H1 (cell line): ENCODE measurements around the gene SWT1. TPM values are rescaled to one million over a fixed set of nuclear protein-coding genes. Genes with fewer than 3 reads are reported as not detected.

Experiments
- CTCF ChIA-PET: fragments of 300-600 bp; sonication (Branson Sonifier 250); formaldehyde crosslinking; loops from one replicate; lab custom pipeline; 2021; ENCODE audit not compliant: partially characterized antibody; lab: Charles Lee
- POLR2A ChIA-PET: fragments of 300-600 bp; sonication (Branson Sonifier 250); formaldehyde crosslinking; loops from one replicate; lab custom pipeline; 2021; ENCODE audit warnings: inconsistent platforms; ENCODE audit not compliant: partially characterized antibody; lab: Charles Lee
- DNase-seq, 2 experiments: peaks; one replicate each; pipeline versions ENCODE4 v3.0.0 to v3.0.0-alpha.2; 2010 to 2022; ENCODE audit warnings: low spot score in 2 of 2, low read depth in 1 of 2, mixed read lengths in 1 of 2
- FAIRE-seq: peaks from 2 replicates; lab custom pipeline; 2011; peaks lifted over from hg19 to GRCh38; lab: Jason Lieb, UNC
- H2AFZ ChIP-seq: 2 replicates; pipeline ENCODE4 v1.8.1; 2012; ENCODE audit warnings: low read length, inconsistent platforms
- H2AK5ac ChIP-seq: 2 replicates; pipeline ENCODE4 v1.6.1; 2013; ENCODE audit warnings: low read depth, low read length
- H2BK120ac ChIP-seq: replicated peaks from 2 replicates; pipeline ENCODE3; 2013; ENCODE audit warnings: low read depth, low read length, inconsistent platforms
- H2BK12ac ChIP-seq: 2 replicates; pipeline ENCODE4 v1.6.1; 2013; ENCODE audit warnings: low read depth, low read length
- H2BK15ac ChIP-seq: 2 replicates; pipeline ENCODE4 v1.6.1; 2013; ENCODE audit warnings: low read length
- H2BK20ac ChIP-seq: 2 replicates; pipeline ENCODE4 v1.6.1; 2013; ENCODE audit warnings: low read length
- H2BK5ac ChIP-seq: 2 replicates; pipeline ENCODE4 v1.6.1; 2013; ENCODE audit warnings: low read depth, low read length
- H3K14ac ChIP-seq: 2 replicates; pipeline ENCODE4 v1.6.1; 2013; ENCODE audit warnings: inconsistent platforms; ENCODE audit not compliant: insufficient read length
- H3K18ac ChIP-seq: 2 replicates; pipeline ENCODE4 v1.6.1; 2013; ENCODE audit warnings: low read length; ENCODE audit errors: extremely low read depth
- H3K23ac ChIP-seq: 2 replicates; pipeline ENCODE4 v1.6.1; 2013; ENCODE audit warnings: inconsistent platforms; ENCODE audit not compliant: insufficient read length
- H3K23me2 ChIP-seq: 2 replicates; pipeline ENCODE4 v1.6.1; 2013; ENCODE audit warnings: low read depth, low read length
- H3K27ac ChIP-seq: 2 replicates; pipeline ENCODE4 v1.6.1; 2011; ENCODE audit warnings: low read depth, low read length, inconsistent platforms
- H3K27me3 ChIP-seq, 4 experiments: replicated peaks in 1 of 4; 1 replicate in 1 of 4; 2 replicates in 3 of 4; pipeline versions ENCODE4 v1.6.1 to v1.8.1; 2011 to 2013; ENCODE audit warnings: low read length in 3 of 4, mild to moderate bottlenecking in 3 of 4, inconsistent platforms in 2 of 4, mixed read lengths in 2 of 4, moderate library complexity in 1 of 4; ENCODE audit not compliant: control insufficient read depth in 3 of 4, insufficient read depth in 3 of 4; ENCODE audit errors: extremely low read depth in 1 of 4
- H3K36me3 ChIP-seq, 4 experiments: 2 replicates each; pipeline versions ENCODE4 v1.6.1 to v1.8.1; 2011 to 2013; ENCODE audit warnings: mild to moderate bottlenecking in 4 of 4, low read length in 3 of 4, moderate library complexity in 2 of 4, control low read depth in 1 of 4, inconsistent platforms in 1 of 4; ENCODE audit not compliant: insufficient read depth in 4 of 4, control insufficient read depth in 2 of 4
- H3K4ac ChIP-seq: replicated peaks from 2 replicates; pipeline ENCODE3; 2013; ENCODE audit warnings: low read length, low read depth, mixed read lengths, inconsistent platforms; ENCODE audit not compliant: insufficient read length
- H3K4me1 ChIP-seq, 4 experiments: replicated peaks in 1 of 4; 1 replicate in 1 of 4; 2 replicates in 3 of 4; pipeline versions ENCODE4 v1.6.1 to v1.8.1; 2011 to 2013; ENCODE audit warnings: low read length in 3 of 4, inconsistent platforms in 2 of 4, mixed read lengths in 1 of 4; ENCODE audit not compliant: insufficient read depth in 4 of 4, control insufficient read depth in 3 of 4
- H3K4me2 ChIP-seq, 2 experiments: 2 replicates each; pipeline versions ENCODE4 v1.6.1 to v1.8.1; 2011 to 2013; ENCODE audit warnings: low read depth in 2 of 2, low read length in 2 of 2, control low read depth in 1 of 2, inconsistent platforms in 1 of 2, mild to moderate bottlenecking in 1 of 2; ENCODE audit not compliant: insufficient read depth in 1 of 2
- H3K4me3 ChIP-seq, 4 experiments: fragments of 200-600, 300-600 bp in 1 of 4; sonication (generic), shearing (Covaris generic), sonication (Bioruptor Twin) in 1 of 4; 2 replicates each; pipeline versions ENCODE4 v1.5.1 to v1.8.1; 2011 to 2016; ENCODE audit warnings: low read length in 4 of 4, low read depth in 3 of 4, control low read depth in 2 of 4, inconsistent platforms in 2 of 4, mild to moderate bottlenecking in 2 of 4, mixed read lengths in 1 of 4, moderate library complexity in 1 of 4; ENCODE audit not compliant: insufficient read depth in 2 of 4; ENCODE audit errors: extremely low read depth in 1 of 4
- H3K56ac ChIP-seq: replicated peaks from 2 replicates; pipeline ENCODE3; 2013; ENCODE audit warnings: low read depth, mild to moderate bottlenecking, mixed read lengths, low read length, inconsistent platforms; ENCODE audit not compliant: insufficient read length
- H3K79me1 ChIP-seq: 2 replicates; pipeline ENCODE4 v1.6.1; 2013; ENCODE audit warnings: low read depth, low read length, control low read depth
- H3K79me2 ChIP-seq, 2 experiments: 2 replicates each; pipeline versions ENCODE4 v1.6.1 to v1.8.1; 2012 to 2013; ENCODE audit warnings: low read length in 2 of 2, mild to moderate bottlenecking in 2 of 2, inconsistent platforms in 1 of 2; ENCODE audit not compliant: insufficient read depth in 2 of 2, control insufficient read depth in 1 of 2
- H3K9ac ChIP-seq, 4 experiments: replicated peaks in 1 of 4; 1 replicate in 1 of 4; 2 replicates in 3 of 4; pipeline versions ENCODE4 v1.6.1 to v1.8.1; 2011 to 2013; ENCODE audit warnings: low read depth in 3 of 4, low read length in 3 of 4, control low read depth in 2 of 4, mild to moderate bottlenecking in 2 of 4, moderate library complexity in 2 of 4, inconsistent platforms in 1 of 4; ENCODE audit errors: extremely low read depth in 1 of 4
- H3K9me3 ChIP-seq, 2 experiments: 2 replicates each; pipeline versions ENCODE4 v1.6.1 to v1.8.1; 2012 to 2013; ENCODE audit warnings: mild to moderate bottlenecking in 2 of 2, moderate library complexity in 2 of 2, control low read depth in 1 of 2, inconsistent platforms in 1 of 2, low read depth in 1 of 2, low read length in 1 of 2, mixed read lengths in 1 of 2; ENCODE audit not compliant: insufficient read depth in 2 of 2
- H4K20me1 ChIP-seq, 2 experiments: replicated peaks in 1 of 2; 2 replicates each; pipeline versions ENCODE3 to v1.8.1; 2011 to 2013; ENCODE audit warnings: inconsistent platforms in 2 of 2, low read length in 2 of 2, mild to moderate bottlenecking in 1 of 2; ENCODE audit not compliant: insufficient read depth in 2 of 2, control insufficient read depth in 1 of 2
- H4K5ac ChIP-seq: 2 replicates; pipeline ENCODE4 v1.6.1; 2013; ENCODE audit warnings: low read length, low read depth, mixed read lengths, inconsistent platforms; ENCODE audit not compliant: insufficient read length
- H4K8ac ChIP-seq: 2 replicates; pipeline ENCODE4 v1.8.0; 2013; ENCODE audit warnings: mild to moderate bottlenecking, moderate library complexity, low read length, inconsistent platforms; ENCODE audit not compliant: insufficient read depth; ENCODE audit errors: extremely low read depth
- H4K91ac ChIP-seq: replicated peaks from 2 replicates; pipeline ENCODE3; 2013; ENCODE audit warnings: low read length, mixed read lengths, inconsistent platforms; ENCODE audit not compliant: insufficient read length
- ASH2L ChIP-seq: fragments of 200-600, 300-600 bp; sonication (generic); IDR thresholded peaks from one replicate; pipeline ENCODE4 v1.7.1; 2017; ENCODE audit warnings: low read length
- BRCA1 ChIP-seq: IDR thresholded peaks from 2 replicates; pipeline ENCODE4 v1.6.1; 2012; ENCODE audit warnings: low read depth, low read length, improper control_type of control experiment
- CHD1 ChIP-seq: IDR thresholded peaks from 2 replicates; pipeline ENCODE4 v1.6.1; 2012; ENCODE audit warnings: low read depth, low read length, improper control_type of control experiment
- CTBP2 ChIP-seq: IDR thresholded peaks from 2 replicates; pipeline ENCODE4 v1.7.0; 2011; ENCODE audit warnings: borderline replicate concordance, mild to moderate bottlenecking, moderate library complexity, mixed read lengths, low read length; ENCODE audit not compliant: insufficient read depth, insufficient read length
- KDM4A ChIP-seq: IDR thresholded peaks from one replicate; pipeline ENCODE4 v1.7.1; 2012; ENCODE audit warnings: low read depth, mild to moderate bottlenecking, moderate library complexity, low read length, inconsistent platforms; ENCODE audit not compliant: severe bottlenecking
- MAFK ChIP-seq: IDR thresholded peaks from 2 replicates; pipeline ENCODE4 v1.6.1; 2012; ENCODE audit warnings: low read depth, mild to moderate bottlenecking, improper control_type of control experiment, low read length
- MAX ChIP-seq: IDR thresholded peaks from 2 replicates; pipeline ENCODE4 v1.6.1; 2012; ENCODE audit warnings: inconsistent platforms
- RBBP5 ChIP-seq: IDR thresholded peaks from 2 replicates; pipeline ENCODE4 v1.7.1; 2012; ENCODE audit warnings: low read depth, mild to moderate bottlenecking, inconsistent platforms, low read length, moderate library complexity, borderline replicate concordance
- SIN3A ChIP-seq, 2 experiments: IDR thresholded peaks in 1 of 2; conservative IDR thresholded peaks in 1 of 2; 2 replicates each; pipeline ENCODE4 v1.6.1; 2011 to 2012; ENCODE audit warnings: low read length in 2 of 2, improper control_type of control experiment in 1 of 2, low read depth in 1 of 2, mild to moderate bottlenecking in 1 of 2
- SIX5 ChIP-seq: IDR thresholded peaks from 2 replicates; pipeline ENCODE4 v1.6.1; 2011; ENCODE audit warnings: mild to moderate bottlenecking, low read depth, low read length
- SRF ChIP-seq: IDR thresholded peaks from 2 replicates; pipeline ENCODE4 v1.6.1; 2011; ENCODE audit warnings: mild to moderate bottlenecking, low read depth, low read length, moderate library complexity
- TBP ChIP-seq: IDR thresholded peaks from 2 replicates; pipeline ENCODE4 v1.6.1; 2011; ENCODE audit warnings: low read depth, low read length, improper control_type of control experiment
- TCF12 ChIP-seq: IDR thresholded peaks from 2 replicates; pipeline ENCODE4 v1.6.1; 2011; ENCODE audit warnings: low read depth, mild to moderate bottlenecking, low read length
- polyA plus RNA-seq, 7 experiments: library from polyadenylated mRNA; depleted of rRNA in 3 of 7; stranded (reverse) in 5 of 7; unstranded in 2 of 7; fragments of >200 nt in 5 of 7; fragments of 200-250 nt in 2 of 7; gene quantifications; 1 replicate in 5 of 7; 2 replicates in 1 of 7; 4 replicates in 1 of 7; pipeline versions ENCODE4 v1.2.1 to v1.2.3, GENCODE V29; 2011 to 2013; ENCODE audit warnings: missing spikeins in 2 of 7, mixed read lengths in 2 of 7
- total RNA-seq: library from RNA; stranded (reverse); fragmentation: NEBNext Ultra II Directional; extraction: Animal tissue kit (Norgen Biotek cat#: 25700); gene quantifications from 2 replicates; pipeline ENCODE4 v1.2.1, GENCODE V29; 2021
- TF ChIP-seq, protein P1 (sequence below): IDR thresholded peaks from 2 replicates; pipeline ENCODE4 v1.6.1; 2011; ENCODE audit warnings: low read depth, mild to moderate bottlenecking, low read length; ENCODE audit not compliant: insufficient read depth

Gene SWT1
- total and polyA plus RNA-seq, 2 of the 8 experiments (the other 6 are each of a cell fraction or from before 2014, with no cell fraction given): 1.4 to 6.2 TPM

GRCh38 chr1:185267701-185268100, 110.7 kb downstream of the SWT1 start:
- H3K4me3 ChIP-seq: no peak overlapping the region
- no peak overlapping the region for H3K27ac ChIP-seq
- no peak overlapping the region for H3K9ac ChIP-seq
- no peak overlapping the region for H3K23ac ChIP-seq
- no peak overlapping the region for H3K4me2 ChIP-seq
- no peak overlapping the region for H2BK20ac ChIP-seq
- H4K20me1 ChIP-seq: no peaks in the 10 kb centered on the region
- H2AFZ ChIP-seq: no peak overlapping the region
- no peak overlapping the region for H2BK15ac ChIP-seq
- no peak for DNase-seq
- no peak overlapping the region for H3K18ac ChIP-seq
- no peaks in the 10 kb centered on the region for H3K23me2 ChIP-seq
- H3K79me2 ChIP-seq: no peaks in the 10 kb centered on the region
- no peak overlapping the region for H4K91ac ChIP-seq
- no peak overlapping the region for H2BK12ac ChIP-seq
- H3K9me3 ChIP-seq: no peaks in the 10 kb centered on the region
- H3K56ac ChIP-seq: no peak overlapping the region
- H2BK5ac ChIP-seq: no peak overlapping the region
- H3K27me3 ChIP-seq: no peaks in the 10 kb centered on the region
- H3K36me3 ChIP-seq: no peaks in the 10 kb centered on the region
- no peak overlapping the region for H4K5ac ChIP-seq
- no peaks in the 10 kb centered on the region for H3K79me1 ChIP-seq
- H3K4ac ChIP-seq: no peak overlapping the region
- no peak overlapping the region for H3K14ac ChIP-seq
- no peak for FAIRE-seq
- ChIA-PET POLR2A (interaction anchor here (0.9 kb wide), 1 partner anchor 10 kb away, joined by 3 read pairs; no protein-coding TSS in a partner anchor), CTCF (interaction anchor here (0.7 to 1.0 kb wide), 2 partner anchors 18 to 98 kb away, joined by 3 read pairs; no protein-coding TSS in a partner anchor)
- H3K4me1 ChIP-seq: no peaks in the 10 kb centered on the region
- no peak overlapping the region for H2BK120ac ChIP-seq
- no peak overlapping the region for H2AK5ac ChIP-seq
- H4K8ac ChIP-seq: no peak overlapping the region
- TF ChIP-seq BRCA1 (no peak), KDM4A (no peak), TBP (no peak), RBBP5 (no peak), SIX5 (no peak), SRF (no peak), CTBP2 (no peak), CHD1 (no peak), ASH2L (no peak), MAX (no peak), TCF12 (no peak), SIN3A (conservative IDR thresholded peaks at IDR 0.05 in 1 of 2, IDR thresholded peaks at IDR 0.05 in 1 of 2; ENCODE audit: low read depth in 1 of 2, low read length in 2 of 2) (no peak), MAFK (no peak)
- TF ChIP-seq, protein P1, sequence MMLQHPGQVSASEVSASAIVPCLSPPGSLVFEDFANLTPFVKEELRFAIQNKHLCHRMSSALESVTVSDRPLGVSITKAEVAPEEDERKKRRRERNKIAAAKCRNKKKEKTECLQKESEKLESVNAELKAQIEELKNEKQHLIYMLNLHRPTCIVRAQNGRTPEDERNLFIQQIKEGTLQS: no peak
